Measurements from ENCODE around the gene HTR3A. TPM values are rescaled to one million over a fixed set of nuclear protein-coding genes. Genes with fewer than 3 reads are reported as not detected.
"Not testable (repeated sequence)": the region's sequence is repeated elsewhere in the genome, so short reads cannot be mapped to it uniquely, and the experiment has no call there.

HTR3A gene
- not detected for total RNA-seq

- CTCF ChIA-PET, result no interaction called here
Observed at GRCh38 chr11:113974741-113975470, at the start of gene HTR3A. Gene HTR3A (plus strand): TSS chr11:113975108. CDS start chr11:113975326, 218 bp downstream.

DNA sequence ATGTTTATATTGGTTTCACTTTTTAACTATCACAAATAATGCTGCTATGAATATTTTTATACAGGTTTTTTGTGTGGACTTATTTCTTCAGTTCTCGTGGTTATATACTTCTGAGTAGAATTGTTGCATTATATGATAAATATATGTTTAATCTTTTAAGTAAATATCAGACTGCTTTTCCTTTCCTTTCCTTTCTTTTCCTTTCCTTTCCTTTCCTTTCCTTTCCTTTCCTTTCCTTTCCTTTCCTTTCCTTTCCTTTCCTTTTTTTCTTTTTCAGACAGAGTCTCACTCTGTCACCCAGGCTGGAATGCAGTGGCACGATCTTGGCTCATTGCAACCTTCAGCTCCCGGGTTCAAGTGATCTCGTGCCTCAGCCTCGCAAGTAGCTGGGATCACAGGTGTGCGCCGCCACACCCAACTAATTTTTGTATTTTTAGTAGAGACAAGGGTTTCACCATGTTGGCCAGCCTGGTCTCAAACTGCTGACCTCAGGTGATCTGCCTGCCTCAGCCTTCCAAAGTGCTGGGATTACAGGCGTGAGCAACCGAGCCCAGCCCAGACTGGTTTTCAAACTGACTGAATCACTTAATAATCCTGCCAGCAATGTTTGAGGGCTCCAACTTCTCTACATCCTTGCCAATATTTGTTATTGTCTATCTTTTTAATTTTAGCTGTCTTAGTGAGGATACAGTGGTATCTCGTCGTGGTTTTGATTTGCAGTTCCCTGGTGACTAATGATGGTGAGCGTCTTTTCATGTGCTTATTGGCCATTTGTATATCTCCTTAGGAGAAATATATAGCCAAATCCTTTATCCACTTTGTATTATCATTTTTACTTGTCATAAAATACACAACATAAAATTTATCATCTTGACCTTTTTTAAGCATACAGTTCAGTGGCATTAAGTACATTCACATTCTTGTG is 48.4 kb upstream of the HTR3A start:
- CTCF ChIA-PET, result no interaction called here

More at GRCh38 chr11:113974741-113975470, at the start of gene HTR3A:
- POLR2A ChIA-PET, result no interaction called here

DNA sequence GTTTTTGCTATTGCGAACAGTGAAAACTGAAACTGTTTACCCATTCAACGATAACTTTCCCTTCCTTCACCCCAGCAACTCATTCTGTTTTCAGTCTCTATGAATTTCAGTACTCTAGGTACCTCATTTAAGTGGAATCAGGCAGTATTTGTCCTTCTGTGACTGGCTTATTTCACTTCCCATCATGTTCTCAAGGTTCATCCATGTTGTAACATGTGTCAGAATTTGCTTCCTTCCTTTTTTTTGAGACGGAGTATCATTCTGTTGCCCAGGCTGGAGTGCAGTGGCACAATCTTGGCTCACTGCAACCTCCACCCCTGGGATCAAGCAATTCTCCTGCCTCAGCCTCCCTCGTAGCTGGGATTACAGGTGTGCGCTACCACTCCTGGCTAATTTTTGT is 46.6 kb upstream of the HTR3A start:
- ChIA-PET POLR2A (no interaction called here), CTCF (no interaction called here)

More for the DNA sequence above, 48.4 kb upstream of the HTR3A start:
- POLR2A ChIA-PET, result no interaction called here

- ChIA-PET POLR2A (no interaction called here), CTCF (no interaction called here)
Observed at GRCh38 chr11:113932788-113933187, 42.1 kb upstream of the HTR3A start.

GRCh38 chr11:113934193-113934592 is 40.7 kb upstream of the HTR3A start:
- CTCF ChIA-PET, POLR2A ChIA-PET: not testable (repeated sequence)

GRCh38 chr11:113934761-113935160 is 40.1 kb upstream of the HTR3A start:
- CTCF ChIA-PET, result no interaction called here
- POLR2A ChIA-PET, result no interaction called here

DNA sequence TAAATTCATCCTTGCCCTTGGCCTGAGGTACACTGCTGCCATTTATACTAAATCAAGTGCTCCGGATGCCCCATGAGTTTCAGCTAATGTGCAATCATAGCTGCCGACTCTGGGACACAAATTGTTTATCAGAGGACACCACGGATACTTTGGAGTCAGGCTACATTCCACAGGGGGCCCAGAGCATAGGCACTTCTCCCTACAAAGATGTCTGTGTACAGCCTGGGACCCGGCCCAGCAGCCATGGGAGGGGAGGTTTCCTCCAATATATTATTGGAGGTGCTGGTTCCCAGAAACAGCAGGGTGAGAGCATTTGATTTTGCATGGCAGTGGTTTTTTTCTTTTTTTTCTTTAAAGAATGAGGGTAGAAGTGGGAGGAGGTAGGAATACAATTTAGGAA is 39.0 kb upstream of the HTR3A start:
- CTCF ChIA-PET, result no interaction called here
- POLR2A ChIA-PET, result no interaction called here

DNA sequence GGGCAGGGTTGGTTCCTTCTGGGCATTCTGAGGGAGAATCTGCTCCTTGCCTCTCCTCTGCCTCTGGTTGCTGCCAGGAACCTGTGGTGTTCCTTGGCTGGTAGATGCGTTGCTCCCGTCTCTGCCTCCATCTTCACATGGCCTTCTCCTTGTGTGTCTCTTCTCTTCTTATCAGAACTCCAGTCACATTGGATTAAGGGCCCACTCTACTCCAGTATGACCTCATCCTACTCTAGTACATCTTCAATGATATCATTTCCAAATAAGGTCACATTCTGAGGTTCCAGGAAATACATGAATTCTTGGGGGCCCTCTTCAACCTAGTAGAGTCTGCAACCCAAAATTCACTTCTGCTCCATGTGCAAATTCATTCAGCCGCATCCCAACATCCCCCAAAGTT is 37.0 kb upstream of the HTR3A start:
- CTCF ChIA-PET, result no interaction called here
- POLR2A ChIA-PET, result no interaction called here

DNA sequence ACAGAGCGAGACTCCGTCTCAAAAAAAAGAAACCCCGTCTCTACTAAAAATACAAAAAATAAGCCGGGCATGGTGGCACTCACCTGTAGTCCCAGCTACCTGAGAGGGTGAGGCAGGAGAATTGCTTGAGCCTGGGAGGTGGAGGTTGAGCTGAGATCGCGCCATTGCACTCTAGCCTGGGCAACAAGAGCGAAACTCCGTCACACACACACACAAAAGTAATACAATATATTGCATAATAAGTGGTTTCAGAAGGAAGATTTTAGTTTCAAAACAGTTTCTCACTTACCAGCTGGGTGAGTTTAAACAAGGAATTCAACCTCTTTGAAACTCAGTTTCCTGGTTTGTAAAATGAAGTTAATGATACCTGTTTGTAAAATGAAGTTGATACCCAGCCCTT is 32.7 kb upstream of the HTR3A start:
- POLR2A ChIA-PET, result no interaction called here
- CTCF ChIA-PET, result no interaction called here

DNA sequence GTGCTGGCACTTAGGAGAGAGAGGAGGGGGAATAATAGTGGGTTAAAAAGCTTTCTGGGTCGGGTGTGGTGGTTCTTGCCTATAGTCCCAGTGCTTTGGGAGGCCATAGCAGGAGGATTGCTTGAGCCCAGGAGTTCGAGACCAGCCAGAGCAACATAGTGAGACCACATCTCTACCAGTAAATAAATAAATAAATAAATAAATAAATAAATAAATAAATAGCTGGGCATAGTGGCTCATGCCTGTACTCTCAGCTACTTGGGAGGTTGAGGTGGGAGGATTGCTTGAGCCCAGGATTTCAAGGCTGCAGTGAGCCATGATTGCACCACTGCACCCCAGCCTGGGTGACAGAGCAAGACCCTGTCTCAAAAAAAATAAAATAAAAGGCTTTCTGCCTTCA is 28.7 kb upstream of the HTR3A start:
- CTCF ChIA-PET, POLR2A ChIA-PET: not testable (repeated sequence)

DNA sequence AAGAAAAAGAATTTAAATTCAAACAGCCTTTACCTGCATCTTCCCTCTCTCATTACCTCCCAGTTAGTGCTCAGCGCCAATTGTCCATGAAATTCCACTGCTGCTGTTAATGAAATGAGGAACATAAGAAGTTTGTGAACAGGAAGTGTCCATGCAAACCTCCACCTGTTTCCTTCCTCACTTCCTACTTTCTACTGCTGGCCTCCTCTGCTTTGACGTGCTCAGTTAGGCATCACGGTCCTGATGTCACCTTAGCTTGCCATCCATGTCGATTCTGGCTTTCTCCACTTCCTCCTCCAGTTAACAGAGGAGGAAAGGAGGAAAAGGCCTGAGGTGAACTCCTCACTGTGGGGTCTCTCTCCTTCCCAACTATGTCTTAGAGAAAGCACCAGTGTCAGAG is 26.9 kb upstream of the HTR3A start:
- ChIA-PET CTCF (interaction anchor here (0.6 kb wide), 1 partner anchor 150 kb away, joined by 3 read pairs; no protein-coding TSS in a partner anchor), POLR2A (no interaction called here)

DNA sequence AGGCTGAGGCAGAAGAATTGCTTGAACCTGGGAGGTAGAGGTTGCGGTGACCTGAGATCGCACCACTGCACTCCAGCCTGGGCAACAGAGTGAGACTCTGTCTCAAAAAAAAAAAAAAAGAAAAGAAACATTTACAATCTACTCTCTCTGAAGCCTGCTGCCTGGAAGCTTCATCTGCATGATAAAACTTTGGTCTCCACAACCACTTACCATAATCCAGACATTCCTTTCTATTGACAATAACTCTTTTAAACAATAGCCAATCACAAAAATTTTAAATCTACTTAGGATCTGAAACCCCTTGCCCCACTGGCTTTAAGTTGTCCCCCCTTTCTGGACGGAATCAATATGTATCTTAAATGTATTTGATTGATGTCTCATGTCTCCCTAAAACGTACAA is 25.0 kb upstream of the HTR3A start:
- CTCF ChIA-PET, result no interaction called here
- POLR2A ChIA-PET, result no interaction called here

GRCh38 chr11:113951537-113951936 is 23.4 kb upstream of the HTR3A start:
- ChIA-PET CTCF (no interaction called here), POLR2A (no interaction called here)

GRCh38 chr11:113952070-113952469 is 22.8 kb upstream of the HTR3A start:
- POLR2A ChIA-PET, result no interaction called here
- CTCF ChIA-PET, result interaction anchor here (0.6 kb wide), 1 partner anchor 47 kb away, joined by 3 read pairs; no protein-coding TSS in a partner anchor

GRCh38 chr11:113952588-113952987 is 22.3 kb upstream of the HTR3A start:
- ChIA-PET CTCF (interaction anchor here (0.6 kb wide), 1 partner anchor 47 kb away, joined by 3 read pairs; no protein-coding TSS in a partner anchor), POLR2A (no interaction called here)

- CTCF ChIA-PET, result no interaction called here
- POLR2A ChIA-PET, result no interaction called here
Observed at GRCh38 chr11:113954235-113954634, 20.7 kb upstream of the HTR3A start.

GRCh38 chr11:113956986-113957385 is 17.9 kb upstream of the HTR3A start:
- CTCF ChIA-PET, result no interaction called here
- POLR2A ChIA-PET, result no interaction called here

DNA sequence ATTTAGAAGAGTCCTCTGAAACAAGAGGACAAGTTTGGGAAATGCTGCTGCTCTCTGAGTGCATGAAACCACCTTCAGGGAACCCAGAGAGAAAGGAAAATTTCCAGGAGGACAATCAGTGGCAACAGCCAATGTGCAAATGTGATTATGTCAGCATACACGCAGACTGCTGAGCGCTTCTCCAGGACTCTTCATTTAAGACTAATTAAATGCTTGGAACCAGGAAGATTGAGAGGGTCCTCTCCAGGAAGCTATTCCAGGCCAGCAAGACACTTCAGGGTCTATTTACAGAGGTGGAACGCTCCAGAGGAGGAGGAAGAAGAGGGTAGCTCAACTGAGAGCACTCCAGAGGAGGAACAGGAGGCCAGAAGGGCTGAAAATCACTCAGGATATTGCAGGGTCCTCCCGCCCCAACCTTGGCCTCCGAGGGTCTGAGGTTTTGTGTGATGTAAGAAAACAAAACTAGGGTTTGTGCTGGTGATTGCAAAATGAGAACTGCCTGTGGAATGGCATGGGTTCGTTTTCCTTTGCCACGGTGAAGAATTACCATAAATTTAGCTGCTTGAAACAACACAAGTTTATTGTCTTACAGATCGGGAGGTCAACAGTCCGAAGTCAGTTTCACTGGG is 14.1 kb upstream of the HTR3A start:
- ChIA-PET POLR2A (no interaction called here), CTCF (no interaction called here)

- ChIA-PET CTCF (no interaction called here), POLR2A (no interaction called here)
Observed at GRCh38 chr11:113967361-113967760, 7.5 kb upstream of the HTR3A start.

DNA sequence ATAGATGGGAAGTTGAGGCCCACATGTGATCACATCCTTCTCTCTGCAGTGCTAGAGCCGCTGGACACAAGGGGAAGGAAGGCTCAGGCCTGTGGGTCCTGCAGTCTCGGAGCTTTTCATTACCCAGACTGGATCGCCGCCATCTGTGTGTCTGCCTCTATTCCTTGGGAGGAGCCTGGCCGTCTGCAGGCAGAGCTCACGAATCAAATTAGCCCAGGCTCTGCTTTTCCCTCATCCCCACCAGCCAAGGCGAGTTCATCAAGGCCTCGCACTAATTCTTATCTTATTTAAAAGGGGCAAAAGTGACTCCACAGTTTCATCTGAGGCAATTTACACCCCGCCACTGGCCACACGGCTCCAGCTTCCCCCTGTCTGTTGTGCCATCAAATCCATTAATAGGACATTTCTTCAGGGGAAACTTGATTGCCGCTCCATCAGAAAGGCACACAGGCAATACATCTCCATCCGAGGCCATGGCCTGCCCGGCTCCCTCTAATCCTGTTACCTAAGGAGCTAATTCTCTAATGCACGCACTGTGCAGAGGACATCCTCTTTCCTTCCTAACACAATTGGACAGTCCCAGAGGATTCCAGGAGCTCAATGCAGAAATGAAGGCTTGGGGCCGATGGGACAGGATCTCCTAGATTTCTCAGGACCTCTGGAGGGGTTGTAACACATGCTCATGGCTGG is 3.3 kb upstream of the HTR3A start:
- ChIA-PET CTCF (no interaction called here), POLR2A (no interaction called here)
